K562 (cell line): ENCODE measurements around the gene GABPB2. TPM values are rescaled to one million over a fixed set of nuclear protein-coding genes. Genes with fewer than 3 reads are reported as not detected.

Source experiments
- ATAC-seq: fragments of 200-7000 bp; cut with Tn5 transposase; 3 replicates; pipeline ENCODE4 v1.9.1; 2020; ENCODE audit warnings: moderate library complexity
- BruUV-seq: library from RNA; stranded (reverse); fragments of 400-500 nt; replicated peaks from 2 replicates; lab custom pipeline; 2021; lab: Mats Ljungman, UMichigan
- CTCF ChIA-PET: fragments of 300-600 bp; formaldehyde crosslinking; extraction: SDS; loops from one replicate; lab custom pipeline; 2021; ENCODE audit warnings: low intra/inter-chr PET ratio; lab: Yijun Ruan, JAX
- POLR2A ChIA-PET: fragments of 300-600, 350-650 bp; sonication (Branson Sonifier 250); formaldehyde crosslinking; extraction: SDS; loops from one replicate; lab custom pipeline; 2021; ENCODE audit warnings: antibody characterized with exemption, inconsistent platforms; lab: Yijun Ruan, JAX
- DNase-seq, 4 experiments: peaks; one replicate each; pipeline versions ENCODE4 v3.0.0 to v3.0.0-alpha.2; 2011 to 2018; ENCODE audit warnings: low spot score in 3 of 4, mixed read lengths in 3 of 4; ENCODE audit errors: extremely low read depth in 1 of 4
- FAIRE-seq: peaks from 2 replicates; lab custom pipeline; 2011; peaks lifted over from hg19 to GRCh38; lab: Jason Lieb, UNC
- H2AFZ ChIP-seq: 2 replicates; pipeline ENCODE4 v1.6.0; 2011; ENCODE audit warnings: low read depth, low read length, control low read depth, inconsistent platforms
- H3K27ac ChIP-seq: fragments of 200-600 bp; 3 replicates; pipeline ENCODE4 v1.8.0; 2011; ENCODE audit warnings: low read depth, mild to moderate bottlenecking, control low read depth, inconsistent platforms, low read length, moderate library complexity, mixed read lengths; ENCODE audit errors: extremely low read depth
- H3K27me3 ChIP-seq, 2 experiments: fragments of 300-600 bp in 1 of 2; 2 replicates in 1 of 2; 3 replicates in 1 of 2; pipeline versions ENCODE4 v1.6.0 to v1.8.0; 2011; ENCODE audit warnings: inconsistent platforms in 2 of 2, low read length in 2 of 2, mild to moderate bottlenecking in 1 of 2, mixed read lengths in 1 of 2, moderate library complexity in 1 of 2; ENCODE audit not compliant: control insufficient read depth in 2 of 2, insufficient read depth in 2 of 2
- H3K36me3 ChIP-seq: fragments of 300-600 bp; 3 replicates; pipeline ENCODE4 v1.8.0; 2011; ENCODE audit warnings: mild to moderate bottlenecking, low read length, inconsistent platforms; ENCODE audit not compliant: control insufficient read depth, insufficient read depth
- H3K4me1 ChIP-seq, 2 experiments: fragments of 200-600 bp in 1 of 2; replicated peaks in 1 of 2; 2 replicates in 1 of 2; 3 replicates in 1 of 2; pipeline versions ENCODE4 v1.5.1 to v1.8.0; 2011; ENCODE audit warnings: inconsistent platforms in 2 of 2, low read length in 2 of 2, mild to moderate bottlenecking in 1 of 2, mixed read lengths in 1 of 2, moderate library complexity in 1 of 2; ENCODE audit not compliant: control insufficient read depth in 2 of 2, insufficient read depth in 2 of 2
- H3K4me2 ChIP-seq: 2 replicates; pipeline ENCODE4 v1.6.1; 2011; ENCODE audit warnings: low read length, control low read depth, inconsistent platforms, mixed read lengths; ENCODE audit not compliant: insufficient read depth
- H3K4me3 ChIP-seq: fragments of 200-600 bp; sonication (generic), shearing (Covaris generic); 2 replicates; pipeline ENCODE4 v1.5.1; 2016; ENCODE audit warnings: control low read depth, inconsistent platforms
- H3K79me2 ChIP-seq: fragments of 200-600 bp; 3 replicates; pipeline ENCODE4 v1.8.0; 2011; ENCODE audit warnings: low read length, inconsistent platforms; ENCODE audit not compliant: control insufficient read depth, insufficient read depth
- H3K9ac ChIP-seq, 2 experiments: 2 replicates each; pipeline versions ENCODE4 v1.6.0 to v1.6.1; 2011; ENCODE audit warnings: low read depth in 2 of 2, low read length in 2 of 2, control low read depth in 1 of 2, inconsistent platforms in 1 of 2, mild to moderate bottlenecking in 1 of 2, mixed read lengths in 1 of 2; ENCODE audit not compliant: insufficient read depth in 1 of 2
- H3K9me1 ChIP-seq: one replicate; pipeline ENCODE4 v1.6.0; 2011; ENCODE audit warnings: inconsistent platforms, mild to moderate bottlenecking, low read length, moderate library complexity; ENCODE audit not compliant: control insufficient read depth, insufficient read depth
- H3K9me3 ChIP-seq: replicated peaks from 2 replicates; pipeline ENCODE4 v1.5.1; 2011; ENCODE audit warnings: low read depth, low read length, inconsistent platforms; ENCODE audit not compliant: control insufficient read depth, insufficient read depth
- H4K20me1 ChIP-seq: replicated peaks from 2 replicates; pipeline ENCODE4 v1.6.1; 2011; ENCODE audit warnings: low read length, inconsistent platforms, mixed read lengths; ENCODE audit not compliant: control insufficient read depth, insufficient read depth
- CEBPB ChIP-seq: fragments of 450-650 bp; IDR thresholded peaks from 2 replicates; pipeline ENCODE4 v1.6.1; 2016; ENCODE audit warnings: missing genetic modification characterization, missing compliant biosample characterization
- DACH1 ChIP-seq: fragments of 450-650 bp; IDR thresholded peaks from 2 replicates; pipeline ENCODE4 v1.6.1; 2018; ENCODE audit not compliant: partially characterized antibody
- FOSL1 ChIP-seq: fragments of 200-800 bp; sonication (Bioruptor generic); conservative IDR thresholded peaks from 2 replicates; pipeline ENCODE4 v1.6.1; 2016; ENCODE audit warnings: missing genetic modification characterization, missing compliant biosample characterization
- GABPB2 ChIP-seq: fragments of 250-450 bp; sonication (Bioruptor Pico); conservative IDR thresholded peaks from 2 replicates; pipeline ENCODE4 v1.5.1; 2021; ENCODE audit warnings: mild to moderate bottlenecking
- KDM5B ChIP-seq: fragments of 200-600 bp; sonication (generic); IDR thresholded peaks from 2 replicates; pipeline ENCODE4 v1.6.1; 2012; ENCODE audit warnings: low read depth, mild to moderate bottlenecking, moderate library complexity, low read length, control low read depth, inconsistent platforms; ENCODE audit not compliant: insufficient replicate concordance
- MCM2 ChIP-seq: fragments of 450-650 bp; IDR thresholded peaks from 2 replicates; pipeline ENCODE4 v1.6.1; 2017; ENCODE audit warnings: low read depth, mild to moderate bottlenecking
- MTA1 ChIP-seq: fragments of 450-650 bp; IDR thresholded peaks from 2 replicates; pipeline ENCODE4 v1.6.1; 2017; ENCODE audit warnings: borderline replicate concordance
- SIN3B ChIP-seq: fragments of 450-650 bp; IDR thresholded peaks from 2 replicates; pipeline ENCODE4 v1.6.1; 2017; ENCODE audit warnings: low read depth, mild to moderate bottlenecking, moderate library complexity
- SMAD4 ChIP-seq: fragments of 250-450 bp; sonication (Bioruptor Pico); conservative IDR thresholded peaks from 2 replicates; pipeline ENCODE4 v1.8.0; 2021; ENCODE audit warnings: inconsistent platforms, mild to moderate bottlenecking, moderate library complexity
- SREBF1 ChIP-seq: fragments of 150-350 bp; IDR thresholded peaks from 2 replicates; pipeline ENCODE4 v1.6.1; 2014; ENCODE audit warnings: antibody characterized with exemption, low read depth, low read length, borderline replicate concordance
- STAT5B ChIP-seq: fragments of 250-450 bp; sonication (Bioruptor Pico); IDR thresholded peaks from 2 replicates; pipeline ENCODE4 v1.8.0; 2021; ENCODE audit warnings: mild to moderate bottlenecking, inconsistent platforms
- THRB ChIP-seq: fragments of 450-650 bp; formaldehyde crosslinking; conservative IDR thresholded peaks from 2 replicates; pipeline ENCODE4 v1.4.0; 2022; ENCODE audit warnings: mild to moderate bottlenecking, missing genetic modification characterization
- YY1 ChIP-seq, 3 experiments: IDR thresholded peaks; 2 replicates each; pipeline ENCODE4 v1.6.1; 2011; ENCODE audit warnings: low read length in 2 of 3, mild to moderate bottlenecking in 2 of 3, moderate library complexity in 2 of 3, borderline replicate concordance in 1 of 3, control low read depth in 1 of 3, low read depth in 1 of 3; ENCODE audit not compliant: insufficient read depth in 3 of 3, insufficient replicate concordance in 2 of 3, control insufficient read depth in 1 of 3, insufficient read length in 1 of 3; ENCODE audit errors: extremely low read depth in 1 of 3
- ZBTB2 ChIP-seq: fragments of 450-650 bp; IDR thresholded peaks from 2 replicates; pipeline ENCODE4 v1.6.1; 2016; ENCODE audit warnings: antibody characterized with exemption
- ZBTB33 ChIP-seq: sonication (generic); formaldehyde crosslinking; IDR thresholded peaks from 2 replicates; pipeline ENCODE4 v1.8.1; 2023; ENCODE audit warnings: mild to moderate bottlenecking, missing genetic modification reagents
- ZNF134 ChIP-seq: fragments of 250-450 bp; sonication (Bioruptor Pico); conservative IDR thresholded peaks from 2 replicates; pipeline ENCODE4 v1.4.0; 2020
- ZNF561 ChIP-seq: fragments of 450-650 bp; formaldehyde crosslinking; conservative IDR thresholded peaks from 2 replicates; pipeline ENCODE4 v1.4.0; 2020; ENCODE audit warnings: mild to moderate bottlenecking, moderate library complexity
- ZNF57 ChIP-seq: fragments of 450-650 bp; formaldehyde crosslinking; IDR thresholded peaks from 2 replicates; pipeline ENCODE4 v1.4.0; 2020; ENCODE audit warnings: mild to moderate bottlenecking, moderate library complexity
- WGBS: fragments of 100-300 bp; shearing (Covaris generic); methylation state at CpG from one replicate; pipeline ENCODE4 v1.1.6; 2016; ENCODE audit warnings: low coverage, mixed read lengths; ENCODE audit not compliant: insufficient coverage; ENCODE audit errors: missing lambda C conversion rate; 5-methylcytosine and 5-hydroxymethylcytosine counted together
- in situ Hi-C: fragments of 300-500 bp; cut with MboI; formaldehyde crosslinking; loops from 4 replicates; pipeline ENCODE4 v1.15.0; 2018; ENCODE audit warnings: inconsistent platforms, mixed read lengths
- intact Hi-C: fragments of 100-400 bp; cut with micrococcal nuclease; formaldehyde crosslinking; loops from 2 replicates; pipeline ENCODE4 v1.14.2; 2022
- polyA plus RNA-seq, 8 experiments: library from polyadenylated mRNA; depleted of rRNA in 4 of 8; stranded (reverse) in 5 of 8; unstranded in 3 of 8; fragments of >200 nt; fragmentation: Nextera tagmentation in 2 of 8; fragmentation: Illumina TruSeq in 1 of 8; extraction: Ambion mirVana in 2 of 8; extraction: Trizol in 1 of 8; gene quantifications; 2 replicates each; pipeline versions ENCODE4 v1.2.1 to v1.2.3, GENCODE V29; 2011 to 2014; ENCODE audit warnings: inconsistent platforms in 1 of 8, missing spikeins in 1 of 8
- total RNA-seq, 7 experiments: library from RNA; depleted of rRNA in 6 of 7; stranded (reverse); fragments of >200 nt in 6 of 7; fragmentation: Illumina TruSeq in 2 of 7; extraction: Trizol in 2 of 7; gene quantifications; 2 replicates each; pipeline versions ENCODE4 v1.2.1 to v1.2.3, GENCODE V29; 2011 to 2021; ENCODE audit warnings: low replicate concordance in 1 of 7

The GABPB2 gene
- total and polyA plus RNA-seq, 9 of the 15 experiments (the other 6 are each of a cell fraction or from before 2014, with no cell fraction given): 2.2 to 13.3 (median 6.1) TPM

- Histone ChIP-seq H3K9me1 (no peaks in the 10 kb centered on the region), H3K4me2 (peak overlapping the region; percentile 96), H4K20me1 (no peaks in the 10 kb centered on the region), H2AFZ (peak overlapping the region; percentile 98), H3K27me3 (no peaks in the 10 kb centered on the region), H3K4me1 (peaks cover 10 to 16% of the 10 kb centered on the region in 2 experiments; a peak in 4 of 5 replicates), H3K79me2 (peaks cover 31% of the 10 kb centered on the region), H3K27ac (peak overlapping the region; percentile 74), H3K9ac (peak overlapping the region; percentile 87 to 89), H3K36me3 (peaks cover 32% of the 10 kb centered on the region; the same call in 2 of the 3 replicates), H3K4me3 (peak overlapping the region; percentile 64), H3K9me3 (no peaks in the 10 kb centered on the region; the same call in 1 of the 2 replicates)
- WGBS: 7% methylated on average over 11 of the region's 11 CpGs
- in situ Hi-C loops (no loop called here), intact Hi-C loops (no loop called here)
- no TSS peak for BruUV-seq
- peak; percentile 6 for FAIRE-seq
- POLR2A ChIA-PET: interaction anchor here (0.6 to 1.2 kb wide), 8 partner anchors 8 to 153 kb away, joined by 3 to 5 read pairs (median 3); partner anchors contain the start of genes MLLT11, TNFAIP8L2 and ZNF687
- DNase-seq: peak in 1 of 4 experiments; percentile 61
- CTCF ChIA-PET: interaction anchor here (1.3 kb wide), 1 partner anchor 65 kb away, joined by 3 read pairs; no protein-coding TSS in a partner anchor
- ATAC-seq: peak; percentile 59; the same call in 1 of the 3 replicates
- no peak for TF ChIP-seq ZNF57 (CRISPR knock-in tag)
- TF ChIP-seq GABPB2 (CRISPR knock-in tag): no peak
- peak; percentile 93 for TF ChIP-seq CEBPB
- no peak for TF ChIP-seq DACH1
- no peak for TF ChIP-seq STAT5B (CRISPR knock-in tag)
- no peak for TF ChIP-seq MTA1
- no peak for TF ChIP-seq ZNF134
- TF ChIP-seq THRB: no peak
- TF ChIP-seq YY1 (IDR thresholded peaks at IDR 0.05; ENCODE audit: borderline replicate concordance in 1 of 3, control insufficient read depth in 1 of 3, extremely low read depth in 1 of 3, insufficient read depth in 3 of 3, insufficient read length in 1 of 3, insufficient replicate concordance in 2 of 3, low read depth in 1 of 3, low read length in 2 of 3): no peak
- TF ChIP-seq ZBTB2: no peak
- TF ChIP-seq FOSL1 (tag): no peak
- TF ChIP-seq SMAD4 (CRISPR knock-in tag): peak; percentile 84
- TF ChIP-seq SIN3B: no peak
- TF ChIP-seq ZBTB33 (CRISPR knock-in tag): 0 out of 2 replicates have a peak, but pooled peaks have one; percentile 20
- TF ChIP-seq SREBF1: peak; percentile 18; the same call in 1 of the 2 replicates
- TF ChIP-seq ZNF561 (CRISPR knock-in tag): no peak
- TF ChIP-seq MCM2: no peak
- peak; percentile 47 for TF ChIP-seq KDM5B
Measured at GRCh38 chr1:151164732-151165280, 94.2 kb downstream of the GABPB2 start.
